GM21737 (cell line): ENCODE results near the gene MED10.

Source experiments
- ATAC-seq: cut with Tn5 transposase; IDR thresholded peaks from one replicate; pipeline ENCODE4 v1.9.1; 2021; ENCODE audit warnings: mild to moderate bottlenecking, moderate library complexity; ENCODE audit not compliant: unreplicated experiment

The MED10 gene

DNA sequence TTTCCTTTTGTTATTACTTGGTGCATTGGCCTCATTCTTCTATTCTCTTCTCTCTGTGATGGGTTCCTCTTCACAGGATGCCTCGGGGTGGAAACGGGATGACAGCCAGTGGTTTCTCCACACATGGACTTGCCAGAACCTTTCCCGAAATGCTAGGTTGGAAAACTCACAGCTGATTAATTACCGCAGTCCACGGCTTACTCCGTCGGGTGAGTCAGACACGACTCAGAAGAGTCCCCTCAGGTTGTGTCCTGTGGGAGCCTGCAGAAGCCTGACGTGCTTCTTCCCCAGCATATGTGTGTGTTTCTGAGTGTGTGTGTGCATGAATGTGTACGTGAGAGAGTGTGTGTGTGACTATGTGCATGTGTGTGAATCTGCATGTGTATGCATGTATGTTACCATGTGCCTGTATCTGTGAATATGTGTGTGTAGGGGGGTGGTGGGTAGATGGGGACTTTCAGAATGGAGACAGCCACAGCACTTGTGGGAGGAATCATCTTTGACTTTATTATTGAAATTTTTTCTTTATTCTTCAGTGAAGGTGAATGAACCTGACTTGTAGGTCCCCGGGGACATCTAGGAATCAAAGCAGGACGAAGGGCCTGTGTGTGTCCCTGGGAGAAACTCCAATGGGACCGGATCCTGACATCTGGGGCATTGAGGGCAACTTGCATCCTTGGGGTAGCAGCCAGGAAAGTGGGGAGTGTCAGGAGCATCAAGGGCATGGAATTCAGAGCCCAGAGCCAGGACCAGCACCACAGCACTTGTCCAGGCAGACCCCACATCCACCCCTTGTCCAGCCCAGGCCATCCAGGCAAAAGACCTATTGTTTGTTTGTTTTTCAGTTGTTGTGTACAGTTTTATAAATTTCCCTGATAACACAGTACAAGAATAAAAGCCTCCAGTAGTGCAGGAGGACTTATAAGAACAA, 21.9 kb upstream of the MED10 start:
- no peak for ATAC-seq

DNA sequence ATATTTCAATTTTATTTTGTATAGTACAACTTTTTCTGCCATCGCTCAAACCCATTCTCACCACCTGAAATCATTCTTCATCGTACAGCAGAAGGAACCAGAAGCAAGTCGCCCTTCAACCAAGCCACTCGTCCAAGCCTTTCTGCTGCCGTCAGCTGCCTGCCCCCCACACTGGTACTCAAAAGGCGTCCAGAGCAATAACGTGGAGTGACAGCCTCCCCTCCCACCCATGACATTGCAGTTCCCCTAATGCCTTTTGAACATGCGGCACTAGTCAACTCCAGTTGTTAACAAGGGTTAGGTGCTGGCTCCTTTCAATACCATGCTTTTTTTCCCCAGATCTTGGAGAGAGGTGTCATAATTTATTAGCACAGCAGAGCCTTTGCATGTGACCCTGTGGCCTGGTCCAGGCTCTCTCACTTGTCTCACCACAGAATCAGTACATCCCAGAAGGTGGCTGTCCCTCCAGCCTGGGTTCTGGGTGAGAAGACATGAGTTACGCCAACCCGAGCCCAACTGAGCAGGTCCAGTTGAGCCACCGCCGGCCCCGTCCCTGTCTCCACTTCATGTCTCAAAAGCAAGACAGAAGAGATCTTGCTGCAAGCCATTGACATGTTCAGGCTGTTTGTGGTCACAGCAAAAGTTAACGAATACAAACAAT, 20.4 kb upstream of the MED10 start:
- ATAC-seq: no peak

DNA sequence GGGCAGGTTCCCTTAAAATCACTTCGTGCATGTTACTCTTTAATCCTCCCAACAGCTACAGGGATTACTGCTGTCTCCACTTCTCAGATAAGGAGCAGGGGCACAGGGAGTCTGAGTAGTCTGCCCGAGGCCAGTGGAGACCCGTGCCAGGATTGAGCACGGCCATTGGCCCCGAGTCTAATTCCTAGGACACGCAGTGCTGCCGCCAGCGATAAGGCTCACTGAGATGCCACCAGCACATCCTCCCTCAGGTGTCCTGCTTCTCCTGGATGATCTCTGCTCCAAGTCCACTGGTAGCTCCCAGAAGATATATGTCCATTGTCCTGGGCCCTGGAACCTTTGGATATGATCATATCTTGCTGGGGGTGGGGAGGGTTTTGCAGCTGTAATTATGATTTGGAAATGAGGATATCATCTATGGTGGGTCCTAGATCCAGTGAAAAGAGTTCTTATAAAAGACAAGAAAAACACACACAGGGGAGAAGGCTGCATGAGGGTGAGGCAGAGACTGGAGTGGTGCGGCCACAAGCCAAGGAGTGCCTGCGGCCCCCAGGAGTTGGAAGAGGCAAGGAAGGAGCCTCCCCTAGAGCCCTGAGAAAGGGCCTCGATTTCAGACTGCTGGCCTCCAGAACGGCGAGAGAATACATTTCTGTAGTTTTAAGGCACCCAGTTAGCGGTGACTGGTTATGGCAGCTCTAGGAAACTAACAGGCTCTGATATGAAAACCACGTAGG, 19.4 kb upstream of the MED10 start:
- no peak for ATAC-seq

DNA sequence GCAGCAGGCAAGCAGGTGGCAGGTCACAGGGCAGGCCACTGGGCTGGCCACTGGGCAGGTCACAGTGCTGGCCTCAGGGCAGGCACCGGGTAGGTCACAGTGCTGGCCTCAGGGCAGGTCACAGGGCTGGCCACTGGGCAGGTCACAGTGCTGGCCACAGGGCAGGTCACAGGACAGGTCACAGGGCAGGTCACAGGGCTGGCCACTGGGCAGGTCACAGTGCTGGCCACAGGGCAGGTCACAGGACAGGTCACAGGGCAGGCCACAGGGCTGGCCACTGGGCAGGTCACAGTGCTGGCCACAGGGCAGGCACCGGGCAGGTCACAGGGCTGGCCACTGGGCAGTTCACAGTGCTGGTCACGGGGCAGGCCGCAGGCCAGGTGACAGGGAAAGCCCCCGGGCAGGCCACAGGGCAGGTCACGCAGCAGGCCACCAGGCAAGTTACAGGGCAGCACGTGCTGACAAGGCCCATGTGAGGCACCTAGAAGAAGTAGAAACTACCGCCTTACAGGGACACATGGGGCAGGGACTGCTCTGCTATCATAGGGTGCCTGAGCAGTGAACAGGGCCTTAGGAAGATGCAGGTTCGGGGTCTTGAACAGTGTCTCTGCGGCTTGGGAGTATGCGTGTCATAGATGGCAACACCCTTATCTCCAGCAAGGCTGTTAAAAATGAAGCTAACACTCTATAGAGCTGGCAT, 18.6 kb upstream of the MED10 start:
- ATAC-seq: no peak

DNA sequence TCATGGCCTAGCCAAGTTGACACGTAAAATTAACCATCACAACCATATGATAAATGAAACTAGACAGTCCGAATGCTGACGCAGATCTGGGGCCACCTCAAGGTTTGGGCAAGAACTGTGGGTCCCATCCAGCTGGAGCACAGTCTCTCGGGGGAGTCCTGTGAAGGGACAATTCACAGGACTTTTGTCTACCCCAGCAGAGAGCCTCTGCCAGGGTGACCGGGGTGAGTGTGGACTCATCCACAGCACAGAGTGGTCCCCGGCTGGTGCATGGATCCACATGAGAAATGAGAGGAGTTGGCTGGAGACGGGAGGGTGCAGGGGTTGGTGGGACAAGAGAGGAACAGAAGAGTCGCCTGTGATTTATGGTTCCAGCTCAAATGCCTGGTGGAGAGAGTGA, 17.7 kb upstream of the MED10 start:
- no peak for ATAC-seq

DNA sequence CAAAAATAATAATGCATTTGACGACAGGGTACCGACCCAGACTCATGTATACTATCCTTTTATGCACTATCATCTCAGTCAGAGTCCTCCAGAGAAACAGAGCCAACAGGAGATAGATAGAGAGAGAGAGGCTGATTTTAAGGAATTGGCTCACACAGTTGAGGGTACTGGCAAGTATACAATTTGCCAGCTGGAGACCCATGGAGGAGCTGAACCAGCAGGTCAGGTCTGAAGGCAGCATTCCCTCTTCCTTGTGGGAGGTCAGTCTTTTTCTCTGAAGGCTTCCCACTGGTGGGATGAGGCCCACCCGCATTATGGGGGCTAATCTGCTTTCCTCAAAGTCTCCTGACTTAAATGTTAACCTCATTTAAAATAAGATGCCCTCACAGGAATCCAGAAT, 17.3 kb upstream of the MED10 start:
- ATAC-seq: no peak

DNA sequence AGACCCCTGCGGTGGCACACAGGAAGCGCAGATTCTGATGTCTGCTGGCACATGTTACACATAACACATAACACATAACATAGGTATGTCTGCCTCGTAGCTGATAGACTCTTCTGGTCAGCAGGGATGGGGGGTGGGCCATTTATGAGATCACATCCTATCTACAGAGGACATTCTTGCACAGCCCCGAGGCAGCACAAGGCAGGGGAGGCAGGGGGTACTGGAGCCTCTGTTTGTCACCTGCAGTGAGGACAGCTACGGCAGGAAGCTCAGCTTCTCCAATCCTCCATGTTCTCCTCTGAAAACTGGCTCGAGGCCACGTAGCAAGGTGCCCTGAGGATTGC, 16.7 kb upstream of the MED10 start:
- no peak for ATAC-seq

DNA sequence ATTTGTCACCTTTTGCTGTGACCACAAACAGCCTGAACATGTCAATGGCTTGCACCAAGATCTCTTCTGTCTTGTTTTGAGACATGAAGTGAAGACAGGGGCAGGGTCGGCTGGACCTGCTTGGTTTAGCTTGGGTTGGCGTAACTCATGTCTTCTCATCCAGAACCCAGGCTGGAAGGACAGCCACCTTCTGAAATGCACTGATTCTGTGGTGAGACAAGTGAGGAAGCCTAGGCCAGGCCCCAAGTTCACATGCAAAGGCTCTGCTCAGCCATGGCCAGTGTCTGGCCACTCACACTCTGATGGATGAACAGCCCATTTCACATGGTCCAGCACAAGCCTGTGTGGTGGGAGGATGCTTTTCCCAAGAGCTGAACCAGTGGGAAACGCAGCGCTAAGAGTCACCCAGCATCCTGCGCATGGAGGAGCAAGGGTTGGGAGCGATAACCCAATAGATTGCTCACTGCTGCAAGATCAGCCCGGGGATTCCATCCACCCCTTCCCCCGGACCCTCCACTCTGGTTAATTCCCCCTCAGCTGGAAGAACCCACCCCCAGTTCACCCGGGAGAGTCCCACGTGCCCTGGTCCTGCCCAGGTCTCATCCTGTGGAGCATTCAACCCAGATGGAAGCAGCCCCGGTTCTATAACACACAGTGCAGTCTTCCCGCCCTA, 16.2 kb upstream of the MED10 start:
- ATAC-seq: no peak

DNA sequence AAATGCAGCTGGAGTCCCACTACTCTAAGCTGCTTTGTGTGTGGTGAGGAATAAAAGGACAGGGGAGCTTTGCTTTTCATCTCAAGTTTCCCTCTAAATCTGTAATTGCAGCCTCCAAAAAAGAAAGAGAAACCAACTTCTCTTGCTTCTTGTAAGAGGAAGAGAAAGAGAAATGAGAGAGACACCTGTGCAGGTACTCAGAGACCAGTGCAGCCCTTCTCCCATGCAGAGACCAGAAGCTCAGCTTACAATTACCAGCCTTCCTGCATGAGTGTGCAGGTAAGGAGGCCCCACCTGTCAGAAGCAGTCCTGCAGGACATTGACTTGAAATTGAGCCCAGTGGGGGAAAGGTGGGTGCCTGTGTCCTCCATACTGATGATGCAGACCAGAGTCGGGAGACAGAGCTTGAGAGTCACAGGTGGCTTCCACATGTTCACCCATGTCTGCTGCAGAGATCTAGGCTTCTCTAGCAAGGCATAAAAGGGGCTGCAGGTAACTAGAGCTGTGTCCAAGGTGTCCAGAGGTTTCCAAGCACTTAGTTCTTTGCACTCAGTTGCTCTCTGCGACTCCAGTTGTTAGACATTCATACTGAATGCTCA, 15.3 kb upstream of the MED10 start:
- no peak for ATAC-seq

DNA sequence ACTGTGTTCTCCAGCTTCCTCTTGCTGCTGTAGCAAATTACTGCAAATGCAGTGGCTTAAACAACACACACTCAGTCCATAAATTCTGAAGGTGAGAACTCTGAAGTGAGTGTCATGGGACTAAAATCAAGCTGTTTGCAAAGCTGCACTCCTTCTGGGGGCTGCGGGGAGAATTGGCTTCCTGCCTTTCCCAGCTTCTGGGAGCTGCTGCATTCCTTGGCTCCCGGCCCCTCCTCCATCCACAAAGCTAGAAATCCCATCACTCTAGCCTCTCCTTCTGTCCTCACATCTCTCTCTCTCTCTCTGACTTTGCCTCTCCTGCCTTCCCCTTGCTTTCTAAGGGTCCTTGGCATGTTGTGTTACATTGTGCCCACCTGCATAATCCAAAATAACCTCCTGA, 14.2 kb upstream of the MED10 start:
- ATAC-seq: no peak

DNA sequence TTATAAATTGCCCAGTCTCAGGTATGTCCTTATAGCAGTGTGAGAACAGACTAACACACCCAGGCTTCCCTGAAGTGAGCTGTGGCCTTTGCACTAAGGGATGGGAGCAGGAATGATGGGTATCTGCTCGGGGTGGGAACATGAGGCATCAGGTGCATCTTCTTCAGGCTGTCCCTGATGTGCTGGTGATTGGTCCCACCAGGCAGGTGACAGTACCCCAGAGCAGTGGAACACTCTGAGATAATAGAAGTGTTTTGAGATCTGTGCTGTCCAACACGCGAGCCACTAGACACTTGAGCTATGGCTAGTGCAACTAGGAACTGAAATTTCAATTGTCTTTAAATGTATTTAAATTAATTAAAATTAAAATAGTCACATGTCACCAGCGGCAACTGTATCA, 12.8 kb upstream of the MED10 start:
- ATAC-seq: no peak

DNA sequence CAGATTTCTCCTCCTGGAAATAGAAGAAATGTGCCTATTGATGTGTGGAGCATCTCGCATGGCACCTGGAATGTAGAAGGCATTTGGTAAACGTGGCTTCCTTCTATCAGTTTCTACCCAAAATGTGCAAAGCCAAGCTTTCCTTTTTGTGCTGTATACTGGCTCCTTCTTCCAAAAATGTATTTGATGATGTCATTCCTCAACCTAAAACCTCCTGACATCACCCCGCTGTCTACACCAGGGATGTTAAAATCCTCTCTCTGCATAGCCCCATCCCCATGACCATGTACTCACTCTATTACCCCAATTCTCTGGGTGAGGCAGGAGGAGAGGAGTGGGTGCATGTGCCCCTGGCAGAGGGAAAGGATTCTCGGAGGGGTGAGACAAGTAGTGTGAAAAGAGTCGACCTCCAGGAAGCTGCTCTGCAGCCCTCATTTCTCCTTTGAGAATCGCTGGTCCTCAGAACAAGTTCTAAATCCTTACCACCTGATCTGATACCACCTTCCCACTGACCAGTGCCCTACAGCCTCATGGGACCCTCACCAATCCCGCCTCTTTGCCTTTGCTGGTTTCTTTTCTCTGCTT, 11.7 kb upstream of the MED10 start:
- ATAC-seq: no peak

DNA sequence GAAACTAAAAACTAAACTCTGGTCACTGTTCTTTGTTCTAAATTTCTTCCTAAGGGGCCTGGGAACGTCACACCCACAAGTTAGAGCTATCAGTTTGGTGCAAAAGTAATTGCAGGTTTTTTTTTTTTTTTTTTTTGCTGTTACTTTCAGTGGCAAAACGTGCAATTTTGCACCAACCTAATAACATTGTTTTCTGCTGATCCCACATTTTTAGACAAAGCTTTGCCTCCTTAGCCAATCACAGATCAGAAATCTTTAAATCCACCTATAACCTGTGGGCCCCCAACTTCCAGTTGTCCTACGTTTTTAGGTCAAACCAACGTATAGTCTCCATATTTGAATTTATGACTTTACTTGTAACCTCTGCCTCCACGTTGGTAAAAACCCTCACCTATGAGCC, 11.1 kb upstream of the MED10 start:
- ATAC-seq: no peak

DNA sequence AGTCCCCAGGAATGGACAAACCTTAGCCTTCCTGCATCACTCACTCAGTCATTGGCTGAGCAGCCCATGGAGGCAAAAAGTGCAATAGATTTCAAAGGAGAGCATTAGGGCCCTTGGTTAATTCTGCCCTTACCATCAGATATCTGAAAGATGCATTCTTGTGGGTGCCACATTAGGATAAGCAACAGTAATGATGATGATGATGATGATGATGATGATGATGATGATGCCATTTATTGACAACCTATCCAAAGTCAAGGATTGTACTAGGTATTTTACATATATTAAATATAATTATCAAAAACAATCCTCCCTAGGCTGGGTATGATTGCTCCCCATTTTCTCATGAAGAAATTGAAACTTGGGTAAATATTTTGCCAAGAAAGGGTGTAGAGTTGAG, 9.6 kb upstream of the MED10 start:
- ATAC-seq: no peak

DNA sequence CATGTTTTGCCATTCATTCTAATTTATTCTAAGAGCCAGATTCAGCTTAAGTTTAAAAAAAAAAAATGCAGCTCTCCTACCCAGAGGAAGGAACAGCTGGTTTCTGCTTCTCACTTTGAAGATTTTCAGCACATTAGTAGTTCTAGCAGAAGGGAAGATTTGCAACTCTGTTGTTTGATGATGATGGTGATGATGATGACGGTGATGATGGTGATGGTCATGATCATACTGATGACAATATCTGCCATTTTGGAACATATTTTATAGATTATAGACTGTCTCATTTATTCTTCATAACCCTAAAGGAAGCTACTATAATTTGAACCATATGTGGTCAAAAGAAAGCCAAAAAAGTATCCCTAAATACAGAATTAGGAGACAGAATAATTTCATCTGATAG, 7.9 kb upstream of the MED10 start:
- no peak for ATAC-seq

DNA sequence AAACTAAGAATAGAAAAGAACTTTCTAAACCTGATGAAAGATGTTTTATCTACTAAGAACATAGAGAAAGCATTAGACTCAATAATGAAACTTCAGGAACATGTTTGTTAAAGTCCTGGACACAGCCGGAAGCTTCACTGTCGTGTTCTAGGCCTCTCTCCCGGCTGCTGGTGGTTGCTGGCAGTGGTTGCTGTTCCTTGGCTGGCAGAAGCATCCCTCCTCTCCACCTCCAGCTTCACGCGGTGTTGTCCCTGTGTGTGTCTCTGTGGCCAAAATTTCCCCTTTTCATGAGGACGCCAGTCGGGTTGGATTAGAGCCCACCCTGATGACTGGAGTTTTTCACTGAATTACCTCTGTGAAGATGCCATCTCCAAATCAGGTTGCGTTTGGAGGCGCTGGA, 6.5 kb upstream of the MED10 start:
- ATAC-seq: no peak

DNA sequence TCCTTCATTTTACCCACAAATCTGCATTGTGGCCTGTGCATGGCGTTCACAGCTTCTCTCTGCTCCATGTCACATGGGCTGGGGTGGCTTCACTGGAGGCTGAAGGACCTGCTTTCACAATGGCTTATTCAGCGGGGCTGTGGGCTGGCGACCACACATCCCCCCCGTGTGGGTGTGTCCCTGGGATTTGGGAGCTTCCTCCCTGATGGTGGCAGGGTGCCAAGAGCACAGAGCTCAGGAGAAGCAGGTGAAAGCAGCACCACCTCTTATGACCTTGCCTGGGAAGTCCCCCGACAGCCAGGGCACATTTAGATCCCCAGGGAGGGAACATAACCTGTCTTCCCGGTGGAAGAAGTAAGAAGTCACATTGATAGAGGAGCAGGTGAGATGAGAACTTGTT, 5.0 kb upstream of the MED10 start:
- no peak for ATAC-seq

DNA sequence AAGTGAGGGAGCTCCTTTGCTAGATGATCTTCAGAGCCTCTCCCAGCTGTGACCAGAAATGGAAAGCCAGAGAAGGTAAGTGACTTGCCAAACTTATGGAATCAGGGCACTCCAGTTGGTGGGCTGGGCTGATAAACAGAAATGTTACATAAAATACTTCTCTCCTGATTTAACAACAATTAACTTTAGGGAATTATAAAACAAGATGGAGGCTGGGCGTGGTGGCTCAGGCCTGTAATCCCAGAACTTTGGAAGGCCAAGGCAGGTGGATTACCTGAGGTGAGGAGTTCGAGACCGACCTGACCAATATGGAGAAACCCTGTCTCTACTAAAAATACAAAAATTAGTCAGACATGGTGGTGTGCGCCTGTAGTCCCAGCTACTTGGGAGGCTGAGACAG, 899 bp upstream of the MED10 start:
- no peak for ATAC-seq

DNA sequence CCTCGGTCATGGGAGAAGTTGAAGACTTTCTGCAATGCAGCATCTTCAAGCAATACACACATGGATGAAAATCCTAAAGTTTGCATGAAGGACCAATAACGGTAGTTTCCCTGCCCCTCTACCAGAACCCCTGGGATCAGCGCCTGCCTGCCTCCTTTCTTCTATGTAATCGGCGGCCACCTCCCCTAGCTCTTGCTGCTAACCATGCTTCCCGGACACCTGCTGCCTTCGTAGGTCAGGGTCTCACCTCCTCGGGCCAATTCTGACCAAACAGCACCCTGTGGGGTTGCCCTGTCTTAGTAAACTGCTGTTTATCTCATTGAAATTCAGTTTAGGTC, 388 bp upstream of the MED10 start:
- peak; percentile 28 for ATAC-seq

DNA sequence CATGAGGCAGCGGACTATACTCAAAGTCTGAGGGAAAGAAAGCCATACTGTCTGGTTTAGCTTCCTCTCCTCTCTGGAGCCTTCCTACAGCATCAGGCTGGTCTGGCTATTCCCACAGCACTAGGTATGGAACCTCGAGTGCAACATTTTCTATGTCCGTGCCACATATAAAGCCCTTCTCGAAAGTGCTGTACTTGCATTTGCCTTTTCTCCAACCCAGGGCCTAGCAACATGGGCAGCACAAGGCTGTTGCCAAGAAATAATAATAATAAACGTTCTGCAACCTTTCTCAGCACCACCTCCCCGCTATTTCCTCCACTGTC, 804 bp downstream of the MED10 start:
- no peak for ATAC-seq
